AG09309 (cell line): Measurements from ENCODE around the gene PCDH9.

ENCODE experiments used
- DNase-seq: peaks from one replicate; pipeline ENCODE4 v3.0.0-alpha.2; 2010; ENCODE audit warnings: low read depth
- H3K4me3 ChIP-seq: 2 replicates; pipeline ENCODE4 v1.5.1; 2011; ENCODE audit warnings: mild to moderate bottlenecking, low read depth, low read length, moderate library complexity; ENCODE audit not compliant: control insufficient read depth
- CTCF ChIP-seq: IDR thresholded peaks from 2 replicates; pipeline ENCODE4 v1.5.1; 2011; ENCODE audit warnings: mild to moderate bottlenecking, low read depth, low read length, inconsistent platforms; ENCODE audit not compliant: insufficient read depth, control insufficient read depth; ENCODE audit errors: missing control alignments

The PCDH9 gene

GRCh38 chr13:66399873-66400272 is 830.3 kb downstream of the PCDH9 start:
- no peak for DNase-seq
- H3K4me3 ChIP-seq = no peak overlapping the region
- TF ChIP-seq CTCF = no peak

- no peak for TF ChIP-seq CTCF
- no peak overlapping the region for H3K4me3 ChIP-seq
- DNase-seq = no peak
Measured at GRCh38 chr13:66397133-66397532, 833.0 kb downstream of the PCDH9 start.

DNA sequence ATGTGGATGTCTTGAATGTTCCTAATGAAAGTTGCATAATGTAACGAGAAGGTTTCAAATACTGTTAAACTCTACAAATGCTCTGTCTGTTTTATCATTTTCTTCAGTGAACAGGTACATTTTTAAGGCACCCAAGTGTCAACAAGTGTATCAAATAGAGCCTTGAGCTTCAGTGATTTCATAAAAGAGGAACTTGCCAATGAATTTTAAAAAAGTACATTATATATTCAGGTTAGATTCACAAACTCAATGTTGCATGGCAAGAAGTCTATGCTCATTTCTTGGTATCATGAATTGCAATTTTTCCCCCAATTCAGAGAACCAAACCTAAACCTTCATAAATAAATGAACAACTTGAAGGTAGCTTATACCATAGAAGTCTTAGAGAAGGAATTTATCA is 838.8 kb downstream of the PCDH9 start:
- no peak overlapping the region for H3K4me3 ChIP-seq
- TF ChIP-seq CTCF = no peak
- no peak for DNase-seq

- TF ChIP-seq CTCF = no peak
- no peak overlapping the region for H3K4me3 ChIP-seq
- no peak for DNase-seq
Measured at GRCh38 chr13:66378894-66379293, 851.2 kb downstream of the PCDH9 start.

GRCh38 chr13:66377569-66377968 is 852.6 kb downstream of the PCDH9 start:
- no peak for TF ChIP-seq CTCF
- no peak for DNase-seq
- H3K4me3 ChIP-seq = no peak overlapping the region

GRCh38 chr13:66375756-66376155 is 854.4 kb downstream of the PCDH9 start:
- no peak for DNase-seq
- no peak overlapping the region for H3K4me3 ChIP-seq
- no peak for TF ChIP-seq CTCF

- no peak for TF ChIP-seq CTCF
Measured at GRCh38 chr13:66369666-66370065, 860.5 kb downstream of the PCDH9 start.

More at GRCh38 chr13:66369666-66370065, 860.5 kb downstream of the PCDH9 start:
- no peak overlapping the region for H3K4me3 ChIP-seq
- no peak for DNase-seq
